ENCODE data around the gene FABP7.

The FABP7 gene

GRCh38 chr6:122778985-122779661 lies 393 bp upstream of the FABP7 start:
- no peaks in the 10 kb centered on the region for H3K27me3 ChIP-seq (ENCODE audit: insufficient read depth, insufficient read length)
- TF ChIP-seq YY1 (IDR thresholded peaks at IDR 0.05; ENCODE audit: insufficient read depth, insufficient read length) (no peak), ZNF274 (IDR thresholded peaks at IDR 0.05; ENCODE audit: low read depth, low read length) (no peak), SUZ12 (IDR thresholded peaks at IDR 0.05; ENCODE audit: extremely low read depth, insufficient read depth, insufficient read length) (no peak)
- no peaks in the 10 kb centered on the region for H3K9me3 ChIP-seq (ENCODE audit: insufficient read depth, low read length)
- no peaks in the 10 kb centered on the region for H3K36me3 ChIP-seq (ENCODE audit: insufficient read depth, insufficient read length, low read length)
- no peak overlapping the region for H3K9ac ChIP-seq (ENCODE audit: insufficient read length, low read depth)
- no peak overlapping the region for H3K4me3 ChIP-seq (ENCODE audit: insufficient read length, low read depth)
- DNase-seq (ENCODE audit: low read depth, low spot score) = no peak
- no peaks in the 10 kb centered on the region for H3K4me1 ChIP-seq (ENCODE audit: insufficient read depth, insufficient read length)

DNA sequence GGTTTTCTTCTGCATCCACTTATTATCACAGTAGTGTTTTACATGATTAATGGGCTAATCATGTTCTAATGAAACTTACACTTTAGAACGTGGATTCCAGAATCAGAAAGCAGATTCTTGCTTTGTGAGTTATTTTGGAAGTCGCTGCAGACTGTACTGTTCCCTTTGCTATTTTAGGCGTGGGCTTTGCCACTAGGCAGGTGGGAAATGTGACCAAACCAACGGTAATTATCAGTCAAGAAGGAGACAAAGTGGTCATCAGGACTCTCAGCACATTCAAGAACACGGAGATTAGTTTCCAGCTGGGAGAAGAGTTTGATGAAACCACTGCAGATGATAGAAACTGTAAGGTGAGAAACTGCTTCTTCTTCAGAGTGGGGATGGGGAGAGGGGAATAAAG lies 598 bp downstream of the FABP7 start:
- no peak for TF ChIP-seq YY1 (IDR thresholded peaks at IDR 0.05; ENCODE audit: insufficient read depth, insufficient read length)
- no peak for TF ChIP-seq SUZ12 (IDR thresholded peaks at IDR 0.05; ENCODE audit: extremely low read depth, insufficient read depth, insufficient read length)
- no peak for TF ChIP-seq ZNF274 (IDR thresholded peaks at IDR 0.05; ENCODE audit: low read depth, low read length)
- H3K9me3 ChIP-seq (ENCODE audit: insufficient read depth, low read length) = no peaks in the 10 kb centered on the region
- H3K27me3 ChIP-seq (ENCODE audit: insufficient read depth, insufficient read length) = no peaks in the 10 kb centered on the region
- H3K36me3 ChIP-seq (ENCODE audit: insufficient read depth, insufficient read length, low read length) = no peaks in the 10 kb centered on the region
- DNase-seq (ENCODE audit: low read depth, low spot score) = no peak
- H3K4me1 ChIP-seq (ENCODE audit: insufficient read depth, insufficient read length) = no peaks in the 10 kb centered on the region
- no peak overlapping the region for H3K9ac ChIP-seq (ENCODE audit: insufficient read length, low read depth)
- no peak overlapping the region for H3K4me3 ChIP-seq (ENCODE audit: insufficient read length, low read depth)

- TF ChIP-seq YY1 (IDR thresholded peaks at IDR 0.05; ENCODE audit: insufficient read depth, insufficient read length) (no peak), ZNF274 (IDR thresholded peaks at IDR 0.05; ENCODE audit: low read depth, low read length) (no peak), SUZ12 (IDR thresholded peaks at IDR 0.05; ENCODE audit: extremely low read depth, insufficient read depth, insufficient read length) (no peak)
- no peaks in the 10 kb centered on the region for H3K4me1 ChIP-seq (ENCODE audit: insufficient read depth, insufficient read length)
- no peak overlapping the region for H3K9ac ChIP-seq (ENCODE audit: insufficient read length, low read depth)
- H3K27me3 ChIP-seq (ENCODE audit: insufficient read depth, insufficient read length) = no peaks in the 10 kb centered on the region
- no peaks in the 10 kb centered on the region for H3K9me3 ChIP-seq (ENCODE audit: insufficient read depth, low read length)
- no peak overlapping the region for H3K4me3 ChIP-seq (ENCODE audit: insufficient read length, low read depth)
- H3K36me3 ChIP-seq (ENCODE audit: insufficient read depth, insufficient read length, low read length) = no peaks in the 10 kb centered on the region
- DNase-seq (ENCODE audit: low read depth, low spot score) = no peak
Measured at GRCh38 chr6:122781716-122782115, 2.2 kb downstream of the FABP7 start.

GRCh38 chr6:122783401-122783800 lies 3.9 kb downstream of the FABP7 start:
- Histone ChIP-seq H3K4me3 (ENCODE audit: insufficient read length, low read depth) (no peak overlapping the region), H3K9me3 (ENCODE audit: insufficient read depth, low read length) (no peaks in the 10 kb centered on the region), H3K36me3 (ENCODE audit: insufficient read depth, insufficient read length, low read length) (no peaks in the 10 kb centered on the region), H3K4me1 (ENCODE audit: insufficient read depth, insufficient read length) (no peaks in the 10 kb centered on the region), H3K9ac (ENCODE audit: insufficient read length, low read depth) (no peak overlapping the region), H3K27me3 (ENCODE audit: insufficient read depth, insufficient read length) (peaks cover 2% of the 10 kb centered on the region)
- DNase-seq (ENCODE audit: low read depth, low spot score) = no peak
- TF ChIP-seq ZNF274 (IDR thresholded peaks at IDR 0.05; ENCODE audit: low read depth, low read length) = no peak
- TF ChIP-seq YY1 (IDR thresholded peaks at IDR 0.05; ENCODE audit: insufficient read depth, insufficient read length) = no peak
- TF ChIP-seq SUZ12 (IDR thresholded peaks at IDR 0.05; ENCODE audit: extremely low read depth, insufficient read depth, insufficient read length) = no peak

DNA sequence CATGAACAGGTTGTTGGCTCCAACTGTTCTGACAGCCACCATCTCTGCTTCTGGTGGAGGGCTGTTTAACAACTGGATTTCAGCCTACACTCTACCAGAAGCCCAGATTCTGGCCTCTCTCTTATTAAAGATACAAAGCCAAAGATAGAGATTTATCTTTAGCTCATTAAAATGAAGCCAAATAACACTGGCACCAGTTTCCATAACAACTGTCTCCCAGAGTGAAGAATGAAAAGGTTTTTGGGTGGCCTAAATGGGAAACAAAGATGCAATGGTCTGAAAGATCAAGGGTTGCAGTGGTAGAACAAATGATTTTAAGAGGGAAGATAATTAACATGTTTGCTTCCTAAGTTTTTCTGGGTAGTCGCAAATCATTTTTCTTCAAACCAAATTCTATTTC lies 6.4 kb downstream of the FABP7 start:
- no peaks in the 10 kb centered on the region for H3K36me3 ChIP-seq (ENCODE audit: insufficient read depth, insufficient read length, low read length)
- no peak overlapping the region for H3K4me3 ChIP-seq (ENCODE audit: insufficient read length, low read depth)
- DNase-seq (ENCODE audit: low read depth, low spot score) = no peak
- H3K9ac ChIP-seq (ENCODE audit: insufficient read length, low read depth) = no peak overlapping the region
- H3K9me3 ChIP-seq (ENCODE audit: insufficient read depth, low read length) = no peaks in the 10 kb centered on the region
- TF ChIP-seq SUZ12 (IDR thresholded peaks at IDR 0.05; ENCODE audit: extremely low read depth, insufficient read depth, insufficient read length) (no peak), ZNF274 (IDR thresholded peaks at IDR 0.05; ENCODE audit: low read depth, low read length) (no peak), YY1 (IDR thresholded peaks at IDR 0.05; ENCODE audit: insufficient read depth, insufficient read length) (no peak)
- H3K4me1 ChIP-seq (ENCODE audit: insufficient read depth, insufficient read length) = no peaks in the 10 kb centered on the region
- H3K27me3 ChIP-seq (ENCODE audit: insufficient read depth, insufficient read length) = peaks cover 2% of the 10 kb centered on the region

DNA sequence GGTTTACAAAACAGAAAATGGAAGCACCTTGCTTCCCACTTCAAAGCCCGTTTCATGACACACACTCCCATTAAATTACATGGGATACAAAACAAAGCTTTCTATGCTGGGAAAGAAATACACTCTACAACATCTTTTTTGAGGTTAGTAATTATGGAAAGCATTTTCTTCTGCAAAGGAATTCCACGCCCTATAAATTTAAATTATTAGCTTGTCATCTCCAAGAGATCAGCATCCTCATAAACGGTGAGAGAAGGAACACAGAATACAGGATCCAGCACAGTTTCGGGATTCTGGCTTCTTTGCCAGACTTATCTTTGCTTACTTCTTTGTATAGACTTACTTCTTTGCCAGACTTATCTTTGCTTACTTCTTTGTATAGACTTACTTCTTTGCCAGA lies 8.2 kb downstream of the FABP7 start:
- peaks cover 2% of the 10 kb centered on the region for H3K27me3 ChIP-seq (ENCODE audit: insufficient read depth, insufficient read length)
- no peak overlapping the region for H3K9ac ChIP-seq (ENCODE audit: insufficient read length, low read depth)
- no peak for TF ChIP-seq SUZ12 (IDR thresholded peaks at IDR 0.05; ENCODE audit: extremely low read depth, insufficient read depth, insufficient read length)
- TF ChIP-seq ZNF274 (IDR thresholded peaks at IDR 0.05; ENCODE audit: low read depth, low read length) = no peak
- TF ChIP-seq YY1 (IDR thresholded peaks at IDR 0.05; ENCODE audit: insufficient read depth, insufficient read length) = no peak
- no peaks in the 10 kb centered on the region for H3K9me3 ChIP-seq (ENCODE audit: insufficient read depth, low read length)
- H3K4me3 ChIP-seq (ENCODE audit: insufficient read length, low read depth) = no peak overlapping the region
- DNase-seq (ENCODE audit: low read depth, low spot score) = no peak
- H3K36me3 ChIP-seq (ENCODE audit: insufficient read depth, insufficient read length, low read length) = no peaks in the 10 kb centered on the region
- no peaks in the 10 kb centered on the region for H3K4me1 ChIP-seq (ENCODE audit: insufficient read depth, insufficient read length)

DNA sequence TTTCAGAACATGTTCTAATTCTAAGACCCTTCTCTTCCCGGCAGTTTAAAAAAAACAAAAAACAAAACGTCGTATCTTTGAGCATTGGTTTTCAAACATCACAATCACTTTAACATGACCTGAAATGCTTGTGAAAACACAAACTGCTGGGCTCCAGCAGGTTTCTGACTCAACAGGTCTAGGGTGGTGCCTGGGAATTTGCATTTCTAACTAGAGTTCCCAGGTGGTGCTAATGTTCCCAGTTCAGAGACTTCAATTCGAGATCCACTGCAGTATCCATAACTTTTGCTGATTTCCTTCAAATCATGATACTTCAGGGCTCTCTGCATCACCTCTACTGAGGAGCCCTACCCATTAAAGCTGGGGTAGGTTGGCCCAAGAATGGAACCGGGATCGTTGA lies 8.7 kb downstream of the FABP7 start:
- Histone ChIP-seq H3K4me1 (ENCODE audit: insufficient read depth, insufficient read length) (no peaks in the 10 kb centered on the region), H3K27me3 (ENCODE audit: insufficient read depth, insufficient read length) (peaks cover 2% of the 10 kb centered on the region), H3K9me3 (ENCODE audit: insufficient read depth, low read length) (no peaks in the 10 kb centered on the region), H3K36me3 (ENCODE audit: insufficient read depth, insufficient read length, low read length) (no peaks in the 10 kb centered on the region), H3K4me3 (ENCODE audit: insufficient read length, low read depth) (no peak overlapping the region), H3K9ac (ENCODE audit: insufficient read length, low read depth) (no peak overlapping the region)
- TF ChIP-seq SUZ12 (IDR thresholded peaks at IDR 0.05; ENCODE audit: extremely low read depth, insufficient read depth, insufficient read length) (no peak), ZNF274 (IDR thresholded peaks at IDR 0.05; ENCODE audit: low read depth, low read length) (no peak), YY1 (IDR thresholded peaks at IDR 0.05; ENCODE audit: insufficient read depth, insufficient read length) (no peak)
- no peak for DNase-seq (ENCODE audit: low read depth, low spot score)

Data from NT2/D1 (cell line).